Stimulated activated CD8-positive, alpha-beta memory T cell treated with anti-CD3 and anti-CD28 coated beads, Interleukin-7, amount 100 ng/mL, for 4 hours (primary cell): ENCODE measurements around the gene SIRT7.

Experiments
- DNase-seq, 2 donors: peaks; one replicate each; pipeline ENCODE4 v3.0.0-alpha.2; 2020; ENCODE audit warnings: low read depth in 2 of 2

Gene SIRT7

DNA sequence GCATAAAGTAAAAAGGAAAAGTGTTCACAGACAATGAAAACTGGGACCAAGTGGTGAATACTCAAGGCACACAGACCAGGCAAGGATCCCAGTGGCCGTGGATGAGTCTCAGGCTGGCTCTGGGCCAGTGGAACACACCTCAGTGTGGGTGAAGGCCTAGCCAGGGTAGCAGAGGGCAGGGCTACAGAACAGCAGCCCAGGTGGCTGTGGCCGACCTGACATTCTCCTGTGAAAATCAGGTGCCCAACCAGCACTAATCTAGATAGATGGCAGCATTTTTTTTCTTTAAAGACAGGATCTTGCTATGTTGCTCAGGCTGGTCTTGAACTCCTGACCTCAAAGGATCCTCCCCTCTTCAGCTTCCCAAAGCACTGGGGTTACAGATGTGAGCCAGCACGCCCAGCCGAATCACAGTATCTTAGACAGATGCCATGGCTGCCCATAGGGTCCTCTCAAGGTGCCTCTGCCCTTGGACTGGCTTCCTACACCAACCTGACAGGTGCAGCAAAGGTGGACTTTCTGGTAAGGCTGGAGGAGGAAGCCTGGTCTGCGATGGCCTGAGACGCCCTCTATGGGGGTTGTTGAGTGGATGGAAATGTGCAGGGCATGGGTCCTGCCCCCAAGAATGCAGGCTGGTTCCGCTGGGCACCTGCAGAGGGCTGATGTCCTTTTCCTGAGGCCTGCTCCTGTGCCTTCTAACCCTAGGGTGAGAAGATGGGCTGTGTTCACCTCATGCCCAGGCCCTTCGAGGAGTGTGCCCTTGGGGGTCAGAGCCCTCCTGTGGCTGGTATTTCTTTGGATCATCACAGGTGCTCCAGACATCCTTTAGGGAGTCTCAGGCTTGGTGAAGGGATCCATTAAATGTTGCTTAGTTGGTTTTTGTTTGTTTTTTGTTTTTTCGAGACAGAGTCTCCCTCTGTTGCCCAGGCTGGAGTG, 53.9 kb downstream of the SIRT7 start:
- no peak for DNase-seq

DNA sequence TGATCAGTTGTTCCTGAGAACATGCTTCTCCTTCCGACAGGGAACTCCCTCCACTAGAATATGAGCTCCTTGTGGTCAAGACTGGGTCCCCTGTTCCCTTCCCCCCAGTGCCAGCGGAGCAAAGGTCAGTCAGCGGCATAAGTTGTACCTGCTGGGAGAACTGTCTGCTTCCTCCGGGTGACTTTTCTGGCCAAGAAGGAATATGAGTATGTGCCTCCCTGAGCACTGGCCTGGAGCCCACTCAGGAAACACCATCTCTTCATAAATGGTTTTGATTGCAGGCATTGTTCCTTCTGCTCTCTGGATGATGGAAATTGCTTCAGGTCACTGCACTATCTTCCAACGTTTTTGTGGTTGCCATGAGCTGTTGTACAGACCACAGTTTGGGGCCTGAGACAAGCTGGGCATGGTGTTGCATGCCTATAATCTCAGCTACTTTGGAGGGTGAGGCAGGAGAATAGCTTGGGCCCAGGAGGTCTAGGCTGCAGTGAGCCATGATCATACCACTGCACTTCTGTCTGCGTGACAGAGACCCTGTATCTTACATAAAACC, 54.8 kb downstream of the SIRT7 start:
- no peak for DNase-seq
